HepG2 (cell line): ENCODE results near the gene ZNF514. TPM values are rescaled to one million over a fixed set of nuclear protein-coding genes. Genes with fewer than 3 reads are reported as not detected.

ENCODE experiments used
- ATF7 ChIP-seq, 2 experiments: fragments of 450-650 bp in 1 of 2; sonication (generic) in 1 of 2; formaldehyde crosslinking in 1 of 2; IDR thresholded peaks; 2 replicates each; pipeline versions ENCODE4 v1.4.0 to v1.6.1; 2016 to 2020; ENCODE audit warnings: antibody characterized with exemption in 1 of 2, mild to moderate bottlenecking in 1 of 2, missing genetic modification reagents in 1 of 2
- ETV6 ChIP-seq: sonication (generic); formaldehyde crosslinking; conservative IDR thresholded peaks from 2 replicates; pipeline ENCODE4 v1.4.0; 2020; ENCODE audit warnings: missing genetic modification reagents
- NR2F1 ChIP-seq, 2 experiments: fragments of 450-650 bp in 1 of 2; formaldehyde crosslinking in 1 of 2; IDR thresholded peaks; 2 replicates each; pipeline versions ENCODE4 v1.5.0 to v1.6.1; 2016 to 2020; ENCODE audit warnings: mild to moderate bottlenecking in 1 of 2, missing compliant biosample characterization in 1 of 2, missing genetic modification reagents in 1 of 2, moderate library complexity in 1 of 2
- PHF21A ChIP-seq: sonication (generic); formaldehyde crosslinking; IDR thresholded peaks from 2 replicates; pipeline ENCODE4 v1.5.0; 2020; ENCODE audit warnings: mild to moderate bottlenecking, missing genetic modification reagents
- RFX1 ChIP-seq: fragments of 450-650 bp; IDR thresholded peaks from 2 replicates; pipeline ENCODE4 v1.6.1; 2017
- SOX6 ChIP-seq, 2 experiments: fragments of 450-650 bp in 1 of 2; sonication (generic) in 1 of 2; formaldehyde crosslinking in 1 of 2; IDR thresholded peaks; 2 replicates each; pipeline versions ENCODE4 v1.4.0 to v1.6.1; 2017 to 2020; ENCODE audit warnings: antibody characterized with exemption in 1 of 2, mild to moderate bottlenecking in 1 of 2, missing genetic modification reagents in 1 of 2
- TCF7 ChIP-seq: sonication (generic); IDR thresholded peaks from 2 replicates; pipeline ENCODE4 v1.6.1; 2016; ENCODE audit warnings: antibody characterized with exemption, low read depth
- TEAD2 ChIP-seq: sonication (generic); formaldehyde crosslinking; IDR thresholded peaks from 2 replicates; pipeline ENCODE4 v1.9.0; 2021; ENCODE audit warnings: missing genetic modification reagents
- ZNF138 ChIP-seq: sonication (generic); formaldehyde crosslinking; IDR thresholded peaks from 2 replicates; pipeline ENCODE4 v1.5.0; 2020; ENCODE audit warnings: mild to moderate bottlenecking, low read depth, missing genetic modification reagents
- ZSCAN30 ChIP-seq: sonication (generic); formaldehyde crosslinking; IDR thresholded peaks from 2 replicates; pipeline ENCODE4 v1.5.0; 2020; ENCODE audit warnings: mild to moderate bottlenecking, missing genetic modification reagents
- polyA plus RNA-seq, 8 experiments: library from polyadenylated mRNA; depleted of rRNA in 3 of 8; stranded (reverse) in 7 of 8; unstranded in 1 of 8; fragments of >200 nt; fragmentation: Illumina TruSeq in 4 of 8; extraction: Trizol in 4 of 8; gene quantifications; 2 replicates each; pipeline versions ENCODE4 v1.2.1 to v1.2.3, GENCODE V29; 2011 to 2016; ENCODE audit warnings: low read depth in 4 of 8, missing spikeins in 1 of 8, mixed read lengths in 1 of 8; ENCODE audit not compliant: insufficient read depth in 1 of 8
- total RNA-seq, 5 experiments: library from RNA; depleted of rRNA; stranded (reverse); fragments of >200 nt; fragmentation: Illumina TruSeq; extraction: Trizol; gene quantifications; 2 replicates each; pipeline ENCODE4 v1.2.3, GENCODE V29; 2016; ENCODE audit warnings: low read depth in 1 of 5
- TF ChIP-seq, protein P1 (sequence below), 2 experiments: fragments of 450-650 bp in 1 of 2; sonication (generic) in 1 of 2; formaldehyde crosslinking in 1 of 2; IDR thresholded peaks; 2 replicates each; pipeline versions ENCODE4 v1.6.1 to v1.8.0; 2016 to 2022; ENCODE audit warnings: antibody characterized with exemption in 1 of 2, mild to moderate bottlenecking in 1 of 2, missing genetic modification reagents in 1 of 2
- TF ChIP-seq, protein P2 (sequence below): sonication (generic); formaldehyde crosslinking; IDR thresholded peaks from 2 replicates; pipeline ENCODE4 v1.9.0; 2021; ENCODE audit warnings: missing genetic modification reagents, mild to moderate bottlenecking, borderline replicate concordance

The ZNF514 gene
- total and polyA plus RNA-seq, 2 of the 13 experiments (the other 11 are each of a cell fraction or from before 2014, with no cell fraction given), result 15.2 to 18.7 TPM

DNA sequence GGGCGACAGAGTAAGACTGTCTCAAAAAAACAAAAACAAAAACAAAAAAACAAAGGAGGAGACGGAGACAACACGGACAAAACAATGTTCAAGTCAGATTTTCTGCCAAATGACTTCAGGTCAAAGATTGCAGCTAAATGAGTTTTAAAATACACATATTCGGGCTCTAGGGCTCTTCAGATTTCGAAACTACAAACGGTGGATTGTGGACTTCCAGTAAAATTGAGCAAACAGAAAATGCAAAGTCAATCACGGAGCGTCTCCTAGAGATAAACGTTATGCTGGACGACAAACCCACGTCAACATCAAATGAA lies 38.6 kb downstream of the ZNF514 start (continued):
- TF ChIP-seq, protein P1, sequence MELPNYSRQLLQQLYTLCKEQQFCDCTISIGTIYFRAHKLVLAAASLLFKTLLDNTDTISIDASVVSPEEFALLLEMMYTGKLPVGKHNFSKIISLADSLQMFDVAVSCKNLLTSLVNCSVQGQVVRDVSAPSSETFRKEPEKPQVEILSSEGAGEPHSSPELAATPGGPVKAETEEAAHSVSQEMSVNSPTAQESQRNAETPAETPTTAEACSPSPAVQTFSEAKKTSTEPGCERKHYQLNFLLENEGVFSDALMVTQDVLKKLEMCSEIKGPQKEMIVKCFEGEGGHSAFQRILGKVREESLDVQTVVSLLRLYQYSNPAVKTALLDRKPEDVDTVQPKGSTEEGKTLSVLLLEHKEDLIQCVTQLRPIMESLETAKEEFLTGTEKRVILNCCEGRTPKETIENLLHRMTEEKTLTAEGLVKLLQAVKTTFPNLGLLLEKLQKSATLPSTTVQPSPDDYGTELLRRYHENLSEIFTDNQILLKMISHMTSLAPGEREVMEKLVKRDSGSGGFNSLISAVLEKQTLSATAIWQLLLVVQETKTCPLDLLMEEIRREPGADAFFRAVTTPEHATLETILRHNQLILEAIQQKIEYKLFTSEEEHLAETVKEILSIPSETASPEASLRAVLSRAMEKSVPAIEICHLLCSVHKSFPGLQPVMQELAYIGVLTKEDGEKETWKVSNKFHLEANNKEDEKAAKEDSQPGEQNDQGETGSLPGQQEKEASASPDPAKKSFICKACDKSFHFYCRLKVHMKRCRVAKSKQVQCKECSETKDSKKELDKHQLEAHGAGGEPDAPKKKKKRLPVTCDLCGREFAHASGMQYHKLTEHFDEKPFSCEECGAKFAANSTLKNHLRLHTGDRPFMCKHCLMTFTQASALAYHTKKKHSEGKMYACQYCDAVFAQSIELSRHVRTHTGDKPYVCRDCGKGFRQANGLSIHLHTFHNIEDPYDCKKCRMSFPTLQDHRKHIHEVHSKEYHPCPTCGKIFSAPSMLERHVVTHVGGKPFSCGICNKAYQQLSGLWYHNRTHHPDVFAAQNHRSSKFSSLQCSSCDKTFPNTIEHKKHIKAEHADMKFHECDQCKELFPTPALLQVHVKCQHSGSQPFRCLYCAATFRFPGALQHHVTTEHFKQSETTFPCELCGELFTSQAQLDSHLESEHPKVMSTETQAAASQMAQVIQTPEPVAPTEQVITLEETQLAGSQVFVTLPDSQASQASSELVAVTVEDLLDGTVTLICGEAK (IDR thresholded peaks at IDR 0.05), result no peak
- TF ChIP-seq, protein P1 (CRISPR knock-in tag; IDR thresholded peaks at IDR 0.05), result no peak
- 0 out of 2 replicates have a peak, but pooled peaks have one; percentile 86 for TF ChIP-seq ZSCAN30 (CRISPR knock-in tag)
- peak; percentile 20; the same call in 1 of the 2 replicates for TF ChIP-seq RFX1
- no peak for TF ChIP-seq PHF21A (CRISPR knock-in tag)
- TF ChIP-seq NR2F1 (CRISPR knock-in tag; IDR thresholded peaks at IDR 0.05), result no peak
- 0 out of 2 replicates have a peak, but pooled peaks have one; percentile 10 for TF ChIP-seq ZNF138 (CRISPR knock-in tag)
- TF ChIP-seq, protein P2, sequence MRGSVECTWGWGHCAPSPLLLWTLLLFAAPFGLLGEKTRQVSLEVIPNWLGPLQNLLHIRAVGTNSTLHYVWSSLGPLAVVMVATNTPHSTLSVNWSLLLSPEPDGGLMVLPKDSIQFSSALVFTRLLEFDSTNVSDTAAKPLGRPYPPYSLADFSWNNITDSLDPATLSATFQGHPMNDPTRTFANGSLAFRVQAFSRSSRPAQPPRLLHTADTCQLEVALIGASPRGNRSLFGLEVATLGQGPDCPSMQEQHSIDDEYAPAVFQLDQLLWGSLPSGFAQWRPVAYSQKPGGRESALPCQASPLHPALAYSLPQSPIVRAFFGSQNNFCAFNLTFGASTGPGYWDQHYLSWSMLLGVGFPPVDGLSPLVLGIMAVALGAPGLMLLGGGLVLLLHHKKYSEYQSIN, result no peak
- TF ChIP-seq TEAD2 (CRISPR knock-in tag), result no peak
- no peak for TF ChIP-seq ATF7 (IDR thresholded peaks at IDR 0.05)
- no peak for TF ChIP-seq ATF7 (CRISPR knock-in tag; IDR thresholded peaks at IDR 0.05)
- no peak for TF ChIP-seq ETV6 (CRISPR knock-in tag)
- TF ChIP-seq TCF7, result peak; percentile 26; the same call in 1 of the 2 replicates
- TF ChIP-seq SOX6 (IDR thresholded peaks at IDR 0.05), result no peak
- TF ChIP-seq SOX6 (CRISPR knock-in tag; IDR thresholded peaks at IDR 0.05), result no peak; the same call in 1 of the 2 replicates
